ENCODE measurements around the gene TTC34. TPM values are rescaled to one million over a fixed set of nuclear protein-coding genes. Genes with fewer than 3 reads are reported as not detected.

Gene TTC34
- total and polyA plus RNA-seq, 9 of the 15 experiments (the other 6 are each of a cell fraction or from before 2014, with no cell fraction given): 0.03 to 0.38 (median 0.05) TPM; not detected in 2

DNA sequence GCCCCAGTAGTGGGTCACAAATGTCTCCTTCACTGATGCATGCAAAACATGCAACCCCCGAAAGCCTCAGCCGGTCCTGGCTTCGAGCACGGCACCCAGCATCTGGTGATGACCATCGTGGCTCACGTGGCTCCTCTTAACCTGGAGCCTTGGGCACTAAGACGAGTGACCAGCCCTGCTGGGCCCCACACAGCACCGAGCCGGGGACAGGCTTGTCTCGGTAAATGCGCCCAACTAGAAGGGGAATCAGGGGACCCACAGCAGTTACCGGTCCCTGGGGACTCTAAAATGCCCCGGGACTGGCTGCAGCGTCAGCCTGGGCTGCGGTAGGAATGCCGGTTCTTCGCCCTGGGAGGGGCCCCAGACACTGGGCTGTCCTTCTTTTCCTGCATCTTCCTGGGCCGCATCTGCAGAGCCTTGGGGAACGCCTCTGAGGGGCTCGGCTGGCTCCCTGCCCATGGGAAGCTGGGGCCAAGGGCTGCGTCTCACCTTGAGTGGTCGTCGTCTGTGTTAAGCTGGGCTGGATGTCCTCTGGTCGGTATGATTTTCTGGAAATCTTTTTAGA lies 13.1 kb upstream of the TTC34 start:
- Histone ChIP-seq H3K9me1 (ENCODE audit: control insufficient read depth, insufficient read depth, low read length) (no peaks in the 10 kb centered on the region), H3K36me3 (ENCODE audit: control insufficient read depth, insufficient read depth, low read length) (no peaks in the 10 kb centered on the region), H3K9ac (ENCODE audit: insufficient read depth in 1 of 2, low read depth in 2 of 2, low read length in 2 of 2) (no peak overlapping the region), H2AFZ (ENCODE audit: low read depth, low read length) (no peak overlapping the region), H3K27me3 (ENCODE audit: control insufficient read depth in 2 of 2, insufficient read depth in 2 of 2, low read length in 2 of 2) (peaks cover 0 to 16% of the 10 kb centered on the region in 2 experiments; a peak in 2 of 5 replicates), H3K27ac (ENCODE audit: extremely low read depth, low read depth, low read length) (no peak overlapping the region), H3K79me2 (ENCODE audit: control insufficient read depth, insufficient read depth, low read length) (no peaks in the 10 kb centered on the region), H3K4me1 (replicated peaks in 1 of 2; ENCODE audit: control insufficient read depth in 2 of 2, insufficient read depth in 2 of 2, low read length in 2 of 2) (no peaks in the 10 kb centered on the region), H3K4me3 (no peak overlapping the region), H3K9me3 (replicated peaks; ENCODE audit: control insufficient read depth, insufficient read depth, low read depth, low read length) (no peaks in the 10 kb centered on the region; the same call in 1 of the 2 replicates), H3K4me2 (ENCODE audit: insufficient read depth, low read length) (no peak overlapping the region), H4K20me1 (replicated peaks; ENCODE audit: control insufficient read depth, insufficient read depth, low read length) (no peaks in the 10 kb centered on the region)
- ATAC-seq: no peak
- WGBS (ENCODE audit: insufficient coverage, low coverage, missing lambda C conversion rate): 0% methylated on average over 23 of the region's 24 CpGs
- intact Hi-C loops (cut with micrococcal nuclease): no loop called here
- DNase-seq (ENCODE audit: extremely low read depth in 1 of 4, low spot score in 3 of 4): no peak
- BruUV-seq (replicated peaks): no TSS peak
- POLR2A ChIA-PET: no interaction called here
- in situ Hi-C loops (cut with MboI): no loop called here
- TF ChIP-seq HNRNPH1 (optimal IDR thresholded peaks at IDR 0.05; ENCODE audit: low read depth, low read length) (no peak), NFIX (CRISPR knock-in tag; IDR thresholded peaks at IDR 0.05; ENCODE audit: low read depth) (no peak), SIRT6 (IDR thresholded peaks at IDR 0.05; ENCODE audit: low read depth, low read length) (no peak), HDAC8 (tag; IDR thresholded peaks at IDR 0.05) (no peak), HCFC1 (IDR thresholded peaks at IDR 0.05; ENCODE audit: low read depth, low read length) (no peak), CHD1 (IDR thresholded peaks at IDR 0.05; ENCODE audit: low read length) (no peak), PRMT5 (CRISPR knock-in tag; IDR thresholded peaks at IDR 0.05) (no peak), MTA2 (IDR thresholded peaks at IDR 0.05; ENCODE audit: low read depth) (no peak), ELF1 (tag; IDR thresholded peaks at IDR 0.05) (no peak), ZNF77 (CRISPR knock-in tag; IDR thresholded peaks at IDR 0.05) (no peak), CBX3 (IDR thresholded peaks at IDR 0.05; ENCODE audit: borderline replicate concordance in 1 of 2, low read length in 2 of 2) (no peak), LCOR (CRISPR knock-in tag; IDR thresholded peaks at IDR 0.05) (no peak), ZKSCAN8 (CRISPR knock-in tag; IDR thresholded peaks at IDR 0.05) (no peak), MYBL2 (IDR thresholded peaks at IDR 0.05; ENCODE audit: low read depth) (no peak), MYBL2 (CRISPR knock-in tag; IDR thresholded peaks at IDR 0.05; ENCODE audit: borderline replicate concordance) (no peak), HMG20A (CRISPR knock-in tag; conservative IDR thresholded peaks at IDR 0.05) (no peak), ZBTB7A (IDR thresholded peaks at IDR 0.05; ENCODE audit: borderline replicate concordance, control insufficient read depth, low read depth, low read length) (no peak), ZEB2 (IDR thresholded peaks at IDR 0.05) (no peak), STAT5A (IDR thresholded peaks at IDR 0.05; ENCODE audit: borderline replicate concordance, low read length) (no peak)
- TF ChIP-seq, protein P1, sequence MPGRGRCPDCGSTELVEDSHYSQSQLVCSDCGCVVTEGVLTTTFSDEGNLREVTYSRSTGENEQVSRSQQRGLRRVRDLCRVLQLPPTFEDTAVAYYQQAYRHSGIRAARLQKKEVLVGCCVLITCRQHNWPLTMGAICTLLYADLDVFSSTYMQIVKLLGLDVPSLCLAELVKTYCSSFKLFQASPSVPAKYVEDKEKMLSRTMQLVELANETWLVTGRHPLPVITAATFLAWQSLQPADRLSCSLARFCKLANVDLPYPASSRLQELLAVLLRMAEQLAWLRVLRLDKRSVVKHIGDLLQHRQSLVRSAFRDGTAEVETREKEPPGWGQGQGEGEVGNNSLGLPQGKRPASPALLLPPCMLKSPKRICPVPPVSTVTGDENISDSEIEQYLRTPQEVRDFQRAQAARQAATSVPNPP (IDR thresholded peaks at IDR 0.05; ENCODE audit: borderline replicate concordance, insufficient read depth, insufficient read length): no peak
- TF ChIP-seq, protein P2, sequence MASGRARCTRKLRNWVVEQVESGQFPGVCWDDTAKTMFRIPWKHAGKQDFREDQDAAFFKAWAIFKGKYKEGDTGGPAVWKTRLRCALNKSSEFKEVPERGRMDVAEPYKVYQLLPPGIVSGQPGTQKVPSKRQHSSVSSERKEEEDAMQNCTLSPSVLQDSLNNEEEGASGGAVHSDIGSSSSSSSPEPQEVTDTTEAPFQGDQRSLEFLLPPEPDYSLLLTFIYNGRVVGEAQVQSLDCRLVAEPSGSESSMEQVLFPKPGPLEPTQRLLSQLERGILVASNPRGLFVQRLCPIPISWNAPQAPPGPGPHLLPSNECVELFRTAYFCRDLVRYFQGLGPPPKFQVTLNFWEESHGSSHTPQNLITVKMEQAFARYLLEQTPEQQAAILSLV (tag; IDR thresholded peaks at IDR 0.05): no peak
- no peak for FAIRE-seq
- CTCF ChIA-PET (ENCODE audit: low intra/inter-chr PET ratio): no interaction called here
